Measurements from ENCODE around the gene TKT. TPM values are rescaled to one million over a fixed set of nuclear protein-coding genes. Genes with fewer than 3 reads are reported as not detected.

The TKT gene
- total and polyA plus RNA-seq, 2 of the 13 experiments (the other 11 are each of a cell fraction or from before 2014, with no cell fraction given), result 150 to 238 TPM

GRCh38 chr3:53238051-53238850 is 17.6 kb downstream of the TKT start:
- H3K4me2 ChIP-seq (ENCODE audit: low read depth, low read length), result peak overlapping the region; percentile 26; the same call in 1 of the 2 replicates
- H3K4me3 ChIP-seq (replicated peaks in 1 of 3; ENCODE audit: insufficient read depth in 1 of 3, low read depth in 2 of 3, low read length in 3 of 3), result no peak overlapping the region
- H3K9me3 ChIP-seq (ENCODE audit: low read length), result no peaks in the 10 kb centered on the region
- no peak overlapping the region for H2AFZ ChIP-seq (ENCODE audit: low read length)
- intact Hi-C loops (cut with micrococcal nuclease; ENCODE audit: unreplicated experiment) (no loop called here), in situ Hi-C loops (cut with HindIII; ENCODE audit: extremely low pct_ligation_motif_present, low pct_unique_long_range_greater_than_20kb) (no loop called here)
- POLR2A ChIA-PET, result interaction anchor here (1.1 to 1.3 kb wide), 2 partner anchors 14 to 109 kb away, joined by 4 read pairs; partner anchors contain the start of gene DCP1A
- peaks cover 14% of the 10 kb centered on the region; the same call in 1 of the 2 replicates for H4K20me1 ChIP-seq (ENCODE audit: insufficient read depth, low read length)
- DNase-seq (ENCODE audit: low spot score) (peak; percentile 80), ATAC-seq (peak; percentile 43), FAIRE-seq (no peak)
- CTCF ChIA-PET (ENCODE audit: low intra/inter-chr PET ratio, low total read pairs), result no interaction called here
- peak overlapping the region; percentile 52 for H3K27ac ChIP-seq (ENCODE audit: extremely low read length, insufficient read depth, low read length)
- H3K4me1 ChIP-seq (ENCODE audit: insufficient read depth, low read length), result peaks cover 44% of the 10 kb centered on the region
- H3K79me2 ChIP-seq (ENCODE audit: insufficient read depth, low read length), result peaks cover 21% of the 10 kb centered on the region
- WGBS (ENCODE audit: low lambda C conversion rate), result 100% methylated on average over 3 of the region's 6 CpGs
- no peak overlapping the region for H3K9ac ChIP-seq (ENCODE audit: insufficient read depth, low read depth, low read length)
- no peaks in the 10 kb centered on the region for H3K27me3 ChIP-seq (ENCODE audit: control insufficient read depth in 1 of 2, insufficient read depth in 2 of 2, low read length in 2 of 2)
- H3K36me3 ChIP-seq (replicated peaks in 1 of 2; ENCODE audit: control insufficient read depth in 1 of 2, insufficient read depth in 2 of 2, low read length in 2 of 2), result peaks cover 58 to 76% of the 10 kb centered on the region in 2 experiments
- BruUV-seq (replicated peaks), result no TSS peak
- peak; percentile 77 for TF ChIP-seq HNF1A (IDR thresholded peaks at IDR 0.05; ENCODE audit: low read depth)
- peak; percentile 60; the same call in 1 of the 2 replicates for TF ChIP-seq HNF1A (CRISPR knock-in tag; IDR thresholded peaks at IDR 0.05; ENCODE audit: borderline replicate concordance)
- peak; percentile 46; the same call in 1 of the 2 replicates for TF ChIP-seq SOX5 (CRISPR knock-in tag; IDR thresholded peaks at IDR 0.05; ENCODE audit: borderline replicate concordance)
- no peak for TF ChIP-seq ONECUT2 (CRISPR knock-in tag; IDR thresholded peaks at IDR 0.05)
- TF ChIP-seq NCOA2 (CRISPR knock-in tag; IDR thresholded peaks at IDR 0.05), result 0 out of 2 replicates have a peak, but pooled peaks have one; percentile 35
- no peak for TF ChIP-seq ZSCAN12 (CRISPR knock-in tag; IDR thresholded peaks at IDR 0.05)
- TF ChIP-seq EP300 (IDR thresholded peaks at IDR 0.05; ENCODE audit: low read depth in 2 of 2, low read length in 2 of 2), result peak in 1 of 2 experiments; percentile 6; a peak in 1 of 4 replicates
- no peak for TF ChIP-seq EP300 (CRISPR knock-in tag; IDR thresholded peaks at IDR 0.05; ENCODE audit: borderline replicate concordance)
- TF ChIP-seq POLR2G (IDR thresholded peaks at IDR 0.05; ENCODE audit: low read depth, low read length), result peak; percentile 46; the same call in 1 of the 2 replicates
- no peak for TF ChIP-seq SOX13 (IDR thresholded peaks at IDR 0.05)
- peak in 1 of 2 experiments; percentile 43; a peak in 1 of 4 replicates for TF ChIP-seq SOX13 (CRISPR knock-in tag; conservative IDR thresholded peaks at IDR 0.05 in 1 of 2, IDR thresholded peaks at IDR 0.05 in 1 of 2)
- peak; percentile 75 for TF ChIP-seq FOSL2 (CRISPR knock-in tag; IDR thresholded peaks at IDR 0.05)
- peak; percentile 55 for TF ChIP-seq KAT8 (CRISPR knock-in tag; IDR thresholded peaks at IDR 0.05)
- TF ChIP-seq HMG20A (CRISPR knock-in tag; IDR thresholded peaks at IDR 0.05; ENCODE audit: borderline replicate concordance), result peak; percentile 46; the same call in 1 of the 2 replicates
- TF ChIP-seq, protein P1, sequence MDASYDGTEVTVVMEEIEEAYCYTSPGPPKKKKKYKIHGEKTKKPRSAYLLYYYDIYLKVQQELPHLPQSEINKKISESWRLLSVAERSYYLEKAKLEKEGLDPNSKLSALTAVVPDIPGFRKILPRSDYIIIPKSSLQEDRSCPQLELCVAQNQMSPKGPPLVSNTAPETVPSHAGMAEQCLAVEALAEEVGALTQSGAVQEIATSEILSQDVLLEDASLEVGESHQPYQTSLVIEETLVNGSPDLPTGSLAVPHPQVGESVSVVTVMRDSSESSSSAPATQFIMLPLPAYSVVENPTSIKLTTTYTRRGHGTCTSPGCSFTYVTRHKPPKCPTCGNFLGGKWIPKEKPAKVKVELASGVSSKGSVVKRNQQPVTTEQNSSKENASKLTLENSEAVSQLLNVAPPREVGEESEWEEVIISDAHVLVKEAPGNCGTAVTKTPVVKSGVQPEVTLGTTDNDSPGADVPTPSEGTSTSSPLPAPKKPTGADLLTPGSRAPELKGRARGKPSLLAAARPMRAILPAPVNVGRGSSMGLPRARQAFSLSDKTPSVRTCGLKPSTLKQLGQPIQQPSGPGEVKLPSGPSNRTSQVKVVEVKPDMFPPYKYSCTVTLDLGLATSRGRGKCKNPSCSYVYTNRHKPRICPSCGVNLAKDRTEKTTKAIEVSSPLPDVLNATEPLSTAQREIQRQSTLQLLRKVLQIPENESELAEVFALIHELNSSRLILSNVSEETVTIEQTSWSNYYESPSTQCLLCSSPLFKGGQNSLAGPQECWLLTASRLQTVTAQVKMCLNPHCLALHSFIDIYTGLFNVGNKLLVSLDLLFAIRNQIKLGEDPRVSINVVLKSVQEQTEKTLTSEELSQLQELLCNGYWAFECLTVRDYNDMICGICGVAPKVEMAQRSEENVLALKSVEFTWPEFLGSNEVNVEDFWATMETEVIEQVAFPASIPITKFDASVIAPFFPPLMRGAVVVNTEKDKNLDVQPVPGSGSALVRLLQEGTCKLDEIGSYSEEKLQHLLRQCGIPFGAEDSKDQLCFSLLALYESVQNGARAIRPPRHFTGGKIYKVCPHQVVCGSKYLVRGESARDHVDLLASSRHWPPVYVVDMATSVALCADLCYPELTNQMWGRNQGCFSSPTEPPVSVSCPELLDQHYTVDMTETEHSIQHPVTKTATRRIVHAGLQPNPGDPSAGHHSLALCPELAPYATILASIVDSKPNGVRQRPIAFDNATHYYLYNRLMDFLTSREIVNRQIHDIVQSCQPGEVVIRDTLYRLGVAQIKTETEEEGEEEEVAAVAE (CRISPR knock-in tag; IDR thresholded peaks at IDR 0.05; ENCODE audit: borderline replicate concordance), result no peak
